Adrenal gland (tissue), 19 donors: ENCODE data around the gene COX7A2. TPM values are rescaled to one million over a fixed set of nuclear protein-coding genes. Genes with fewer than 3 reads are reported as not detected.
A peak's percentile ranks its signal among the peaks of the same experiment; 100 is the strongest.

ENCODE experiments used
- DNase-seq, 7 donors: peaks; one replicate each; pipeline ENCODE4 v3.0.0-alpha.2; 2019 to 2020
- H3K27ac ChIP-seq, 5 donors: fragments of 200-600 bp; sonication (generic) in 4 of 5; 1 replicate in 3 of 5; 2 replicates in 2 of 5; pipeline versions ENCODE4 v1.5.1 to v1.8.0; 2016 to 2020; ENCODE audit warnings: mild to moderate bottlenecking in 1 of 5
- H3K27me3 ChIP-seq: fragments of 200-600 bp; 2 replicates; pipeline ENCODE4 v1.8.0; 2021
- H3K36me3 ChIP-seq, 2 donors: fragments of 200-600 bp; replicated peaks in 1 of 2; 1 replicate in 1 of 2; 2 replicates in 1 of 2; pipeline versions ENCODE4 v1.5.1 to v1.8.0; 2018 to 2022
- H3K4me1 ChIP-seq, 2 donors: fragments of 200-600 bp; replicated peaks in 1 of 2; 1 replicate in 1 of 2; 2 replicates in 1 of 2; pipeline versions ENCODE4 v1.5.1 to v1.8.0; 2018 to 2021
- H3K4me3 ChIP-seq, 4 donors: fragments of 200-600 bp; sonication (generic) in 3 of 4; one replicate each; pipeline ENCODE4 v1.5.1; 2016 to 2018
- H3K9me3 ChIP-seq, 3 donors: fragments of 200-600 bp; sonication (generic) in 1 of 3; replicated peaks in 1 of 3; 1 replicate in 2 of 3; 2 replicates in 1 of 3; pipeline versions ENCODE4 v1.5.1 to v1.8.0; 2016 to 2021
- POLR2A ChIP-seq, 2 donors: fragments of 450-650 bp; IDR thresholded peaks; one replicate each; pipeline ENCODE4 v1.6.1; 2017; ENCODE audit warnings: antibody characterized with exemption in 2 of 2, mild to moderate bottlenecking in 2 of 2, moderate library complexity in 1 of 2
- WGBS, 4 donors: extraction: QIAGEN DNeasy Blood & Tissue Kit in 2 of 4; methylation state at CpG; one replicate each; pipeline versions ENCODE4 v1.1.5 to v1.1.7; 2013 to 2017; 5-methylcytosine and 5-hydroxymethylcytosine counted together
- intact Hi-C, 2 donors: fragments of 100-400 bp; cut with DNase I; formaldehyde crosslinking; loops; one replicate each; pipeline versions ENCODE4 v1.14.1 to v1.15.0; 2022 to 2023
- long read RNA-seq, 10 donors: library from polyadenylated mRNA in 3 of 10; unstranded in 2 of 10; stranded (forward) in 1 of 10; transcript quantifications; one replicate each; pipeline ENCODE4 v2.0.0 and lab custom pipeline, GENCODE V29; 2021 to 2026
- polyA plus RNA-seq, 3 donors: library from polyadenylated mRNA; stranded (reverse); fragments of 200-250 nt in 2 of 3; fragments of 350-450 nt in 1 of 3; fragmentation: Illumina TruSeq in 1 of 3; extraction: RNeasy Lipid Tissue Mini Kit (QIAGEN cat#74804) in 1 of 3; gene quantifications; one replicate each; pipeline ENCODE4 v1.2.3, GENCODE V29; 2013 to 2014
- total RNA-seq, 9 donors: library from RNA; depleted of rRNA in 4 of 9; stranded (reverse); fragments of >200 nt in 4 of 9; fragments of 120-200 nt in 1 of 9; fragmentation: NEBNext Ultra II Directional in 1 of 9; extraction: Animal tissue kit (Norgen Biotek cat#: 25700) in 1 of 9; gene quantifications; one replicate each; pipeline versions ENCODE4 v1.1.0 to v1.2.4, GENCODE V29; 2013 to 2023
- TF ChIP-seq, protein P1 (sequence below), 6 experiments: fragments of 450-650 bp in 4 of 6; fragments of 200-600 bp in 2 of 6; sonication (generic) in 1 of 6; IDR thresholded peaks; 1 replicate in 5 of 6; 2 replicates in 1 of 6; pipeline versions ENCODE4 v1.5.1 to v1.8.0; 2016 to 2021; ENCODE audit warnings: antibody characterized with exemption in 6 of 6, mild to moderate bottlenecking in 2 of 6, moderate library complexity in 1 of 6
- donor health status: healthy with polysubstance abuse.
- donor health status: Bipolar disorder and iron deficiency.
- donor health status: DM: yes; HTN: yes; CAD: no.
- donor health status: DM: no; HTN: no; CAD: no.
- donor health status: DM: no; HTN: no; CAD: no.
- donor health status: DM: yes; HTN: yes; CAD: no.

Gene COX7A2
- total RNA-seq (100 to 1,000 TPM; 150 to 675 (median 343) TPM), polyA plus RNA-seq (100 to 1,000 TPM; 304 to 542 (median 329) TPM)
- long read RNA-seq, donor 1, transcript COX7A2-207 (2 exons, 914 nt) = minor isoform, 6 of 786 reads
- long read RNA-seq, donor 1, transcript COX7A2-202 (4 exons, 773 nt) = major isoform, 679 of 786 reads
- long read RNA-seq, donor 1, transcript COX7A2-206 (3 exons, 325 nt) = minor isoform, 13 of 786 reads
- long read RNA-seq, donor 1, partial matches to known transcripts = 84 of 786 reads
- long read RNA-seq, donor 1, other reads (novel, unspliced or antisense) = 0 of 786 reads
- long read RNA-seq, donor 2, transcript COX7A2-202 (4 exons, 773 nt) = major isoform, 413 of 452 reads
- long read RNA-seq, donor 2, partial matches to known transcripts = 33 of 452 reads
- long read RNA-seq, donor 2, other reads (novel, unspliced or antisense) = 0 of 452 reads
- long read RNA-seq, donor 3, transcript COX7A2-202 (4 exons, 773 nt) = major isoform, 500 of 557 reads
- long read RNA-seq, donor 3, partial matches to known transcripts = 47 of 557 reads
- long read RNA-seq, donor 3, other reads (novel, unspliced or antisense) = 0 of 557 reads
- long read RNA-seq, donor 4, transcript COX7A2-202 (4 exons, 773 nt) = major isoform, 268 of 274 reads
- long read RNA-seq, donor 4, partial matches to known transcripts = 1 of 274 reads
- long read RNA-seq, donor 4, other reads (novel, unspliced or antisense) = 3 of 274 reads
- long read RNA-seq, donor 5, transcript COX7A2-202 (4 exons, 773 nt) = major isoform, 208 of 218 reads
- long read RNA-seq, donor 5, partial matches to known transcripts = 2 of 218 reads
- long read RNA-seq, donor 5, other reads (novel, unspliced or antisense) = 4 of 218 reads
- long read RNA-seq, donor 6, transcript COX7A2-202 (4 exons, 773 nt) = major isoform, 219 of 230 reads
- long read RNA-seq, donor 6, partial matches to known transcripts = 1 of 230 reads
- long read RNA-seq, donor 6, other reads (novel, unspliced or antisense) = 9 of 230 reads
- long read RNA-seq, donor 7, transcript COX7A2-206 (3 exons, 325 nt) = minor isoform, 8 of 322 reads
- long read RNA-seq, donor 7, transcript COX7A2-202 (4 exons, 773 nt) = major isoform, 295 of 322 reads
- long read RNA-seq, donor 7, partial matches to known transcripts = 18 of 322 reads
- long read RNA-seq, donor 7, other reads (novel, unspliced or antisense) = 0 of 322 reads
- long read RNA-seq, donor 8, transcript COX7A2-202 (4 exons, 773 nt) = major isoform, 504 of 536 reads
- long read RNA-seq, donor 8, transcript COX7A2-206 (3 exons, 325 nt) = minor isoform, 5 of 536 reads
- long read RNA-seq, donor 8, partial matches to known transcripts = 27 of 536 reads
- long read RNA-seq, donor 8, other reads (novel, unspliced or antisense) = 0 of 536 reads
- long read RNA-seq, donor 9, transcript COX7A2-207 (2 exons, 914 nt) = minor isoform, 5 of 474 reads
- long read RNA-seq, donor 9, transcript COX7A2-202 (4 exons, 773 nt) = major isoform, 401 of 474 reads
- long read RNA-seq, donor 9, partial matches to known transcripts = 57 of 474 reads
- long read RNA-seq, donor 9, other reads (novel, unspliced or antisense) = 6 of 474 reads
- long read RNA-seq, donor 10, transcript COX7A2-202 (4 exons, 773 nt) = major isoform, 193 of 210 reads
- long read RNA-seq, donor 10, partial matches to known transcripts = 17 of 210 reads
- long read RNA-seq, donor 10, other reads (novel, unspliced or antisense) = 0 of 210 reads

DNA sequence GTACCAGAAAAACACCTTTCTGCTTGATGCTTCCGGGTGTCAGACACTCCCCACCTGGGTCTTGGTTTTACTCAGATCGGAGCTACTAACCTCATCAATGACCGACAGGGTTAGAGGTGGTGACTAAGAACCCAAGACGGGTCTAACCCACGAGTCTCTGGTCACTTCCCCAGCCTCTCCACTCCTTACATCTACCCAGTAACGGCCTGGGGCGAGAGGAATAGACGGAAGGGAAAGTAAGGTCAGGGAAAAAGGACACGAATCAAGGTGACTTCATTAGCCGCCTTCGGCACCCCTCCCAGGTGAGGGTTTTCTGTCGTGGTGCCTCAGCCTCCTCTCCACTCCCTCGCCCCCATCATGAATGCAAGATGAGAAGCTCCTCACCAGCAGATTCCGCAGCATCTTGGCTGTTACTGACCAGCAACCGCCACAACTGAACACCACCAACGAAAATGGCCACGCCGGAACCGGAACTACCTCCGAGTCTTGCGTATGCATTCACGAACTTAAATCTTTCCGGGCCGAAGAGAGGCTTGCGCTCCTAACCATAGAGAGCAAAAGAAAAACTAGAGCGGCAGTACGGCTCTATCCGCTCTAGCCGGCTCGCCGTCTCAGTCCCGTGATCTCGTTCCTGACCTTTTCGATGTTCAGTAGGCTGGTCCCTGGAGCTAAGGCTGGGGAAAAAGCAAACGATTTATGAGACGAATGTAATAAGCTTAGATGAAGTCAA is at the start of gene COX7A2:
Gene COX7A2, minus strand, starts transcription at position 469 of the 730 bp plus-strand sequence. Its CDS starts 67 bp downstream, at position 402.
- Histone ChIP-seq H3K9me3 (no peaks in the 10 kb centered on the region), H3K4me3 (peak within 1 kb of the TSS; percentile 56 to 96 (median 82)), H3K27me3 (no peaks in the 10 kb centered on the region), H3K36me3 (peaks cover 0 to 16% of the 10 kb centered on the region in 2 donors), H3K4me1 (peaks cover 6 to 27% of the 10 kb centered on the region in 2 donors), H3K27ac (peak within 1 kb of the TSS; percentile 51 to 98 (median 90))
- DNase-seq = peak; percentile 88 to 97 (median 94)
- TF ChIP-seq, protein P1, sequence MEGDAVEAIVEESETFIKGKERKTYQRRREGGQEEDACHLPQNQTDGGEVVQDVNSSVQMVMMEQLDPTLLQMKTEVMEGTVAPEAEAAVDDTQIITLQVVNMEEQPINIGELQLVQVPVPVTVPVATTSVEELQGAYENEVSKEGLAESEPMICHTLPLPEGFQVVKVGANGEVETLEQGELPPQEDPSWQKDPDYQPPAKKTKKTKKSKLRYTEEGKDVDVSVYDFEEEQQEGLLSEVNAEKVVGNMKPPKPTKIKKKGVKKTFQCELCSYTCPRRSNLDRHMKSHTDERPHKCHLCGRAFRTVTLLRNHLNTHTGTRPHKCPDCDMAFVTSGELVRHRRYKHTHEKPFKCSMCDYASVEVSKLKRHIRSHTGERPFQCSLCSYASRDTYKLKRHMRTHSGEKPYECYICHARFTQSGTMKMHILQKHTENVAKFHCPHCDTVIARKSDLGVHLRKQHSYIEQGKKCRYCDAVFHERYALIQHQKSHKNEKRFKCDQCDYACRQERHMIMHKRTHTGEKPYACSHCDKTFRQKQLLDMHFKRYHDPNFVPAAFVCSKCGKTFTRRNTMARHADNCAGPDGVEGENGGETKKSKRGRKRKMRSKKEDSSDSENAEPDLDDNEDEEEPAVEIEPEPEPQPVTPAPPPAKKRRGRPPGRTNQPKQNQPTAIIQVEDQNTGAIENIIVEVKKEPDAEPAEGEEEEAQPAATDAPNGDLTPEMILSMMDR (IDR thresholded peaks at IDR 0.05) = no peak
- TF ChIP-seq POLR2A (IDR thresholded peaks at IDR 0.05) = peak; percentile 57 to 89
- 0 to 2% (median 0%) methylated on average over 34 to 36 of the region's 36 CpGs for WGBS, 4 donors
- intact Hi-C loops = no loop called here

- no peaks in the 10 kb centered on the region for H3K36me3 ChIP-seq
- TF ChIP-seq POLR2A (IDR thresholded peaks at IDR 0.05) = no peak
- TF ChIP-seq, protein P1 (IDR thresholded peaks at IDR 0.05) = no peak
- no peaks in the 10 kb centered on the region for H3K9me3 ChIP-seq
- WGBS, 4 donors = 88 to 93% (median 89%) methylated on average over 2 of the region's 2 CpGs
- no peaks in the 10 kb centered on the region for H3K4me1 ChIP-seq
- intact Hi-C loops = loop anchor here in 1 of 2 donors (10.0 kb wide), 1 partner anchor 232 kb away; no protein-coding TSS in a partner anchor
- H3K4me3 ChIP-seq = no peak overlapping the region
- H3K27ac ChIP-seq = no peak overlapping the region
- H3K27me3 ChIP-seq = no peaks in the 10 kb centered on the region
- no peak for DNase-seq
These were observed 49.0 kb upstream of the COX7A2 start for GRCh38 chr6:75292555-75292954.

- no peak for TF ChIP-seq POLR2A (IDR thresholded peaks at IDR 0.05)
- TF ChIP-seq, protein P1 (IDR thresholded peaks at IDR 0.05) = no peak
- no peaks in the 10 kb centered on the region for H3K4me1 ChIP-seq
These were observed 48.1 kb upstream of the COX7A2 start for GRCh38 chr6:75291744-75292143.

More at GRCh38 chr6:75291744-75292143, 48.1 kb upstream of the COX7A2 start:
- 72 to 78% (median 74%) methylated on average over 1 of the region's 1 CpG for WGBS, 4 donors
- Histone ChIP-seq H3K27ac (peak overlapping the region in 1 of 5 donors; percentile 1), H3K27me3 (no peaks in the 10 kb centered on the region), H3K9me3 (no peaks in the 10 kb centered on the region), H3K36me3 (no peaks in the 10 kb centered on the region), H3K4me3 (no peak overlapping the region)
- intact Hi-C loops = loop anchor here in 1 of 2 donors (10.0 kb wide), 1 partner anchor 233 kb away; no protein-coding TSS in a partner anchor
- no peak for DNase-seq
